Ovary (tissue), 3 donors: ENCODE measurements around the gene LEF1.

ENCODE experiments used
- POLR2A ChIP-seq: fragments of 450-650 bp; IDR thresholded peaks from one replicate; pipeline ENCODE4 v1.6.1; 2017; ENCODE audit warnings: antibody characterized with exemption, mild to moderate bottlenecking, moderate library complexity
- TF ChIP-seq, protein P1 (sequence below), 3 donors: fragments of 450-650 bp in 2 of 3; fragments of 200-600 bp in 1 of 3; IDR thresholded peaks; one replicate each; pipeline versions ENCODE4 v1.5.1 to v1.8.0; 2016 to 2022; ENCODE audit warnings: antibody characterized with exemption in 3 of 3, mild to moderate bottlenecking in 1 of 3
- donor health status: DM: no; HTN: no; CAD: no.

DNA sequence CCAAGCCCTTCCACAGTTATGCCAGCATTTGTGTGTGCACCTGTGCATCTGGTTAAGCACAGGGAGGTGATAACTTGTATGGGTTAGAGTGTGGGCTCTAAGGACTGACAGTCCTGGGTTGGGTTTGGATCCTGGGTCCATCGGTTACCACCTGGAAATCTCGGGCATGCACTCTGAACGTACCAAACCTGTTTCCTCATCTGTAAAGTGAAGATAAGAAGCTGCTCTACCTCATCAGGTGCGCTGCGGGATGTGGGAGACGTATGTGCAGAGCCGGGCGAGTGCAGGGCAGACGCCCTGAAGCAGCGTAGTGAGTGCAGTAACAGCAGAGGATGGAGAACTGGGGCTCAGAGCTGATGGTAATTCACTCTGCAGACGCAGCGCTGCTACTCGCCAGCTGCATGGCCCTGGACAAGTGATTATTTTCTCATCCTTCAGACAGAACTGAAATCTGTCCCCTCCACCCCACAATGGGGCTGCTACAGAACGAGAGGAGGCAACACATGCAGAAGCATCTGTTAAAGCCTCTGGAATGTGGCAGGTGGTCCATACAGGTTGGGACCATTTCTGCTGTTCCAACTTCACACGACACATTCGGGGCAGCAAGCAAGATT lies 114.6 kb downstream of the LEF1 start:
- TF ChIP-seq, protein P1, sequence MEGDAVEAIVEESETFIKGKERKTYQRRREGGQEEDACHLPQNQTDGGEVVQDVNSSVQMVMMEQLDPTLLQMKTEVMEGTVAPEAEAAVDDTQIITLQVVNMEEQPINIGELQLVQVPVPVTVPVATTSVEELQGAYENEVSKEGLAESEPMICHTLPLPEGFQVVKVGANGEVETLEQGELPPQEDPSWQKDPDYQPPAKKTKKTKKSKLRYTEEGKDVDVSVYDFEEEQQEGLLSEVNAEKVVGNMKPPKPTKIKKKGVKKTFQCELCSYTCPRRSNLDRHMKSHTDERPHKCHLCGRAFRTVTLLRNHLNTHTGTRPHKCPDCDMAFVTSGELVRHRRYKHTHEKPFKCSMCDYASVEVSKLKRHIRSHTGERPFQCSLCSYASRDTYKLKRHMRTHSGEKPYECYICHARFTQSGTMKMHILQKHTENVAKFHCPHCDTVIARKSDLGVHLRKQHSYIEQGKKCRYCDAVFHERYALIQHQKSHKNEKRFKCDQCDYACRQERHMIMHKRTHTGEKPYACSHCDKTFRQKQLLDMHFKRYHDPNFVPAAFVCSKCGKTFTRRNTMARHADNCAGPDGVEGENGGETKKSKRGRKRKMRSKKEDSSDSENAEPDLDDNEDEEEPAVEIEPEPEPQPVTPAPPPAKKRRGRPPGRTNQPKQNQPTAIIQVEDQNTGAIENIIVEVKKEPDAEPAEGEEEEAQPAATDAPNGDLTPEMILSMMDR (IDR thresholded peaks at IDR 0.05) = no peak
- no peak for TF ChIP-seq POLR2A
